H7 (cell line): Measurements from ENCODE around the gene NR3C1. TPM values are rescaled to one million over a fixed set of nuclear protein-coding genes. Genes with fewer than 3 reads are reported as not detected.

ENCODE experiments used
- DNase-seq: peaks from one replicate; pipeline ENCODE4 v3.0.0; 2012
- H3K27me3 ChIP-seq: 2 replicates; pipeline ENCODE4 v1.6.0; 2011; ENCODE audit warnings: mild to moderate bottlenecking, low read length; ENCODE audit not compliant: control insufficient read depth, insufficient read depth
- H3K36me3 ChIP-seq: replicated peaks from 2 replicates; pipeline ENCODE4 v1.5.1; 2011; ENCODE audit warnings: low read length; ENCODE audit not compliant: control insufficient read depth, insufficient read depth
- H3K4me3 ChIP-seq: 2 replicates; pipeline ENCODE4 v1.5.1; 2011; ENCODE audit warnings: low read depth, mild to moderate bottlenecking, control low read depth, low read length, moderate library complexity; ENCODE audit not compliant: insufficient read depth
- total RNA-seq: library from RNA; depleted of rRNA; stranded (reverse); fragments of >200 nt; shearing (Covaris generic); gene quantifications from 2 replicates; pipeline ENCODE4 v1.2.3, GENCODE V29; 2014

The NR3C1 gene
- total RNA-seq, 1 experiment from 2014 or later = 21.1 TPM

DNA sequence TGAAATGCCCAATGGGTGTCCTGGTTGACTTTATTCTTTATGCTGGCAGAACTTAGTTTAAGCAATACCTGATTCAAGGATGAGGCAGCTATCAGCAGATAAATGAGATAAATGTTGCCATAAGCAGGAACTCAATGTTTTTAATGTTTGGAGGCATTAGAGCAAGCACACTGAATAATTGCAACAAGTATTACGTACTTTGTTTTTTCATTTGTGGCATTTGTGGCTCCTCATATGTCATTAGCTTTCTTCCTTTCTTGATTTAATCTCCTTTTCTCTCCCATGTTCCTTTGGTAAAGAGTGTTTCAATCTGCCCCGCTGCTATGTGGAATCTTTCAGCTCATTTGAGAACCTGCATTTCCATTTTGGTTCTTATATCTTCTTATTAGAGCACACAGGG is 6.4 kb upstream of the NR3C1 start:
- no peak for DNase-seq
- H3K36me3 ChIP-seq = no peaks in the 10 kb centered on the region
- no peak overlapping the region for H3K4me3 ChIP-seq
- no peaks in the 10 kb centered on the region for H3K27me3 ChIP-seq

- DNase-seq = no peak
- Histone ChIP-seq H3K27me3 (peaks cover 15% of the 10 kb centered on the region), H3K36me3 (no peaks in the 10 kb centered on the region), H3K4me3 (no peak overlapping the region)
Measured at GRCh38 chr5:143406408-143406807, 2.9 kb upstream of the NR3C1 start.

- Histone ChIP-seq H3K36me3 (no peaks in the 10 kb centered on the region), H3K27me3 (peaks cover 19% of the 10 kb centered on the region)
Measured at GRCh38 chr5:143405849-143406098, 2.3 kb upstream of the NR3C1 start.

DNA sequence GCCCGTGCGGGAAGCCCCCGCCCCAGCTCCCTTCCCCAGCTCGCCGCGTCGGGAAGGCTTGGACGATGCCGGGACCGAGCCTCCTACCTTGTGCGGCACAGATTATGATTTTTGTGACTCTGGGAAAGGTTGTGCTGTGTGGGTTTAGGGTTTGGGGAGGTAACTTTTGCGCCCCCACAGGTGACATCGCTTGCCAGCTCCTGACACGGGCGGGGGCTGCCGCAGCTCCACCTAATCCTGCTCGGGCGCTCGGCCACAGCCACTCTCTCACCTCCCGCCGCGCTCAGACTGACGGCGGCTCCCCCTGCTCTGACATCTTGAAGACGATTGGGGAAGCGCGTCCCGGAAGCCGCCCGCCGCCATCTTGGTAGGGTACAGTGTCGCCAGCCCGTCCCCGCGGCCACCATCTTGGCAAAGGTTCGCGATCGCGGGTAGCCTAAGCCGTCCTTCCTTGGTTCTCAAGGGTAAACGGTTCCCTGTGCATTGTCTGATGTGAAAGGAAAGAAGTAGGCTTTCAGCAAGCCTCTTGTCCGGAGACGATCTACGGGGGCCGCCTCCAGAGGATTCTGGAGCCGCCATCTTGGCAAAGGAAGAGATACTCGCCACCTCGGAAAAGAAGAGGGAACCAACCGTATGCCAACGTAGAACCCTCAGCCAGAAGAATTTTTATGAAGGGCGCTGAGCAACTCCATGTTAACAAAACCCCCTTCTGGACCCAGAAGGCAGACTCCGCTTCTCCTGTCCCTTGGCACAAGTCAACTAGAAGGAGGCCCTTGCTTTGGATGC is 1.8 kb upstream of the NR3C1 start:
- DNase-seq = peak; percentile 71
- Histone ChIP-seq H3K4me3 (peak overlapping the region; percentile 80), H3K36me3 (no peaks in the 10 kb centered on the region), H3K27me3 (peaks cover 19% of the 10 kb centered on the region)

More at GRCh38 chr5:143405849-143406098, 2.3 kb upstream of the NR3C1 start:
- DNase-seq = no peak
- peak overlapping the region; percentile 80 for H3K4me3 ChIP-seq

DNA sequence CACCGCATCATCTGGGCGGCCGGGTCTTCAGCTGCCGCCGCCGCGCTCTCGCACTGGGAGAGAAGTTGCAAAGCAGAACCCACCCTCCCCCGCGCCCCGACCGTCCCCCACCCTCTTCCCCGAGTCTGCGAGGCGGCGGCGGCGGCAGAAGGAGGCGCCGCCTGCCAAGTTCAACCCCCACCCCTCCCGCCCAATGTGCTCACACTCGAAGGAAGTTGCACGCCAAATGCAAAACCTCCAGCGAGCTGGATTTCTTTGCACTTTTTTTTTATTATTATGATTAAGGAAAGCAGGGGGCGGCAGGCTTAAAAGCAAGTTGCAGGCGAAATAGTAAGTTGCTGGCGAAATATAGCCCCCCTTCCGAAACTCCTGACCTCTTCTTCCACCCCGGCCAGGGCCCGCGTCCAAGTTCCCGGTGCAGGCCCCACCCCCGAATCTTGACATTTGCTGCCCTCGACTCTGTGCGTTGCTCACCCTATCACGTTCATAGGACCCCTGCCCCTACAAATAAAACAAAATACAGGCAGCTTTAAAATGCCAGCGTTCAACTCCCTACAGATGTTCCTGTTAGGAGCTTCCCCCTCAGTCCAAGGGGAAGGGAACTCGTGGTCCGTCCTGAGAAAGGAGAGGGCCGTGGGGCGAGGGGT is 1.1 kb upstream of the NR3C1 start:
- H3K4me3 ChIP-seq = peak overlapping the region; percentile 80
- H3K36me3 ChIP-seq = no peaks in the 10 kb centered on the region
- H3K27me3 ChIP-seq = peaks cover 24% of the 10 kb centered on the region
- peak; percentile 81 for DNase-seq

GRCh38 chr5:143403334-143403592 is 223 bp downstream of the NR3C1 start:
- Histone ChIP-seq H3K27me3 (peaks cover 24% of the 10 kb centered on the region), H3K36me3 (no peaks in the 10 kb centered on the region), H3K4me3 (peak overlapping the region; percentile 80)
- no peak for DNase-seq

- peaks cover 24% of the 10 kb centered on the region for H3K27me3 ChIP-seq
Measured at GRCh38 chr5:143402553-143403333, 743 bp downstream of the NR3C1 start.

GRCh38 chr5:143402017-143402552 is 1.4 kb downstream of the NR3C1 start:
- Histone ChIP-seq H3K4me3 (peak overlapping the region; percentile 80), H3K36me3 (no peaks in the 10 kb centered on the region), H3K27me3 (peaks cover 24% of the 10 kb centered on the region)
- no peak for DNase-seq

More at GRCh38 chr5:143402553-143403333, 743 bp downstream of the NR3C1 start:
- DNase-seq = peak; percentile 71
- no peaks in the 10 kb centered on the region for H3K36me3 ChIP-seq
- H3K4me3 ChIP-seq = peak overlapping the region; percentile 80

GRCh38 chr5:143401227-143402016 is 2.1 kb downstream of the NR3C1 start:
- no peaks in the 10 kb centered on the region for H3K36me3 ChIP-seq
- H3K4me3 ChIP-seq = peak overlapping the region; percentile 80; the same call in 1 of the 2 replicates
- no peak for DNase-seq
- peaks cover 24% of the 10 kb centered on the region for H3K27me3 ChIP-seq

- no peak overlapping the region for H3K4me3 ChIP-seq
- peaks cover 24% of the 10 kb centered on the region for H3K27me3 ChIP-seq
- peak; percentile 23 for DNase-seq
- H3K36me3 ChIP-seq = no peaks in the 10 kb centered on the region
Measured at GRCh38 chr5:143400541-143401226, 2.8 kb downstream of the NR3C1 start.

GRCh38 chr5:143399616-143400540 is 3.6 kb downstream of the NR3C1 start:
- no peak overlapping the region for H3K4me3 ChIP-seq
- H3K36me3 ChIP-seq = no peaks in the 10 kb centered on the region
- no peak for DNase-seq
- peaks cover 24% of the 10 kb centered on the region for H3K27me3 ChIP-seq

DNA sequence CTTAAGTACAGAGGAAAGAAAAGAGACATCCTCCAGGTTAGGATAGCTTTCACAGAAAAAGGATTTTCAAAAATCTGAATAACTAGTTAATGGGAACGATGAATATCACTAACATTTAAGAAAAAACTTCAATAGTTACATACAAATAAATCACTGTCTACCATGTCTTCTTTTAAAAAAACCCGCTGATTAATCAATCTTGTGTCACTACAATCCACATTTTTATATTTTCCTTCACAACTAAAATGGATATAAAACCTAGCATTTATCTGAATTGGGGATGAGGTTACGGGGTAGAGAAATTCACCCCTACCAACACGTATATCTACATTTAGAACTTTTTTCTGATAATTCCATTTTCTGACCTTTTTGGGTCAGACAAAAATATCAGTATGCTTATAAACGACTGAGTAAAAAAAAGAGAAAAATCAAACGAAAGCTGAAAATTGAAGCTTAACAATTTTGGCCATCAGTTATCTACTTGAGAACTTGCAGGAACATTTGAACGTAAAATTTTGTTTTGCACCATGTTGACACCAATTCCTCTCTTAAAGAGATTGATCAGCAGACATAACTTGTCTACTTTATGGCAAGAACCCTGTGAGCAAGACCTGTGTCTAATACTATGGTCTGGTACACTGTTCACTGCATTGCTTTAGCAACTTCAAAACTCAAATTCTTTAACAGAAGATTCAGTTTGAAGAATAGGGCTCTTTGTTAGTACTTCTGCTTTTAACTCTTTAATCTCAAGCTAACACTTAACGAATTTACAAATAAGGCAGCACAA is 4.8 kb downstream of the NR3C1 start:
- Histone ChIP-seq H3K4me3 (peak overlapping the region; percentile 16; the same call in 1 of the 2 replicates), H3K27me3 (peaks cover 24% of the 10 kb centered on the region), H3K36me3 (no peaks in the 10 kb centered on the region)
- DNase-seq = no peak
